Adrenal gland (tissue), 5 donors: ENCODE results near the gene FCHSD2.

ENCODE experiments used
- POLR2A ChIP-seq, 2 donors: fragments of 450-650 bp; IDR thresholded peaks; one replicate each; pipeline ENCODE4 v1.6.1; 2017; ENCODE audit warnings: antibody characterized with exemption in 2 of 2, mild to moderate bottlenecking in 2 of 2, moderate library complexity in 1 of 2
- TF ChIP-seq, protein P1 (sequence below), 6 experiments: fragments of 450-650 bp in 4 of 6; fragments of 200-600 bp in 2 of 6; sonication (generic) in 1 of 6; IDR thresholded peaks; 1 replicate in 5 of 6; 2 replicates in 1 of 6; pipeline versions ENCODE4 v1.5.1 to v1.8.0; 2016 to 2021; ENCODE audit warnings: antibody characterized with exemption in 6 of 6, mild to moderate bottlenecking in 2 of 6, moderate library complexity in 1 of 6
- donor health status: DM: no; HTN: no; CAD: no.

DNA sequence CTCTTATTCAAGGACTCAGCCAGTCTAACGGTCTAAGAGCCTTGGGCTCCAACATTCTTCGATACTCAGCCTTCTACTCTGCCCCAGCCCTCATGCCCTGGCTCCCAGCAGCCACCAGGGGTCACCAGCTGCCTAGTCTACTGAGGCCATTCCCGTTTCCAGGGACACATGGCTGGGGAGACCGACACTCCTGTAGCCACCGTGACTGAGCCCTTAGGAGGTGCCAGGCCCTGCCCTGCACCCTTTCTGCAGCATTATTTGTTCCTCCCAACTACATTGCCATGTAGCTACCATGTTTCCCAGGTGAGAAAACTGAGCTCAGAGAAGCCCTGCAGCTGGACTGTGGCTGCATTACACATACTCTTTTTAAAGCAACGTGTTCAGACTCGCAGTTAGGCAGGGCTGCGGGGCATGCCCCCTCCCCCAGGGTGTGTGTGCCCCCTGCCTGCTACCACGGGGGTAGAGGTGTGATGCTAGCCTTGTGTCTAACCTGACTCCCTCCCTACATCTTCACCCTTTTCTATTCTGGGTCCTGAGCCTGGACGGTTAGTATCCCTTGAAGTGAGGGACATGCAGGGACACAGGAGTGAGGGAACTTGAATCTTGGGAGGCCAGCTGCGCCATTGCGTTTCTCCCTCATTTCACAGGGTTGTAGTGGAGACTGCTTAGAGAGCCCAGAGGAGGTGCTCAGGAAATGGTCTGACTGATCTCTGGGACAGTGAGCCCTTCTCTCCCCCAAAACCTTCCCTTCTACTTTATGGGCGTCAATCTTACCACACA, 310.4 kb downstream of the FCHSD2 start:
- no peak for TF ChIP-seq POLR2A (IDR thresholded peaks at IDR 0.05)
- TF ChIP-seq, protein P1, sequence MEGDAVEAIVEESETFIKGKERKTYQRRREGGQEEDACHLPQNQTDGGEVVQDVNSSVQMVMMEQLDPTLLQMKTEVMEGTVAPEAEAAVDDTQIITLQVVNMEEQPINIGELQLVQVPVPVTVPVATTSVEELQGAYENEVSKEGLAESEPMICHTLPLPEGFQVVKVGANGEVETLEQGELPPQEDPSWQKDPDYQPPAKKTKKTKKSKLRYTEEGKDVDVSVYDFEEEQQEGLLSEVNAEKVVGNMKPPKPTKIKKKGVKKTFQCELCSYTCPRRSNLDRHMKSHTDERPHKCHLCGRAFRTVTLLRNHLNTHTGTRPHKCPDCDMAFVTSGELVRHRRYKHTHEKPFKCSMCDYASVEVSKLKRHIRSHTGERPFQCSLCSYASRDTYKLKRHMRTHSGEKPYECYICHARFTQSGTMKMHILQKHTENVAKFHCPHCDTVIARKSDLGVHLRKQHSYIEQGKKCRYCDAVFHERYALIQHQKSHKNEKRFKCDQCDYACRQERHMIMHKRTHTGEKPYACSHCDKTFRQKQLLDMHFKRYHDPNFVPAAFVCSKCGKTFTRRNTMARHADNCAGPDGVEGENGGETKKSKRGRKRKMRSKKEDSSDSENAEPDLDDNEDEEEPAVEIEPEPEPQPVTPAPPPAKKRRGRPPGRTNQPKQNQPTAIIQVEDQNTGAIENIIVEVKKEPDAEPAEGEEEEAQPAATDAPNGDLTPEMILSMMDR (IDR thresholded peaks at IDR 0.05) = peak; percentile 76 to 99 (median 98)
